Stimulated activated naive CD4-positive, alpha-beta T cell (primary cell): Measurements from ENCODE around the gene BFAR.
"Not testable (repeated sequence)": the region's sequence is repeated elsewhere in the genome, so short reads cannot be mapped to it uniquely, and the experiment has no call there.

Experiments used
- DNase-seq, 6 experiments: peaks; one replicate each; lab custom pipeline; 2025; lab: John Stamatoyannopoulos, UW

Gene BFAR

DNA sequence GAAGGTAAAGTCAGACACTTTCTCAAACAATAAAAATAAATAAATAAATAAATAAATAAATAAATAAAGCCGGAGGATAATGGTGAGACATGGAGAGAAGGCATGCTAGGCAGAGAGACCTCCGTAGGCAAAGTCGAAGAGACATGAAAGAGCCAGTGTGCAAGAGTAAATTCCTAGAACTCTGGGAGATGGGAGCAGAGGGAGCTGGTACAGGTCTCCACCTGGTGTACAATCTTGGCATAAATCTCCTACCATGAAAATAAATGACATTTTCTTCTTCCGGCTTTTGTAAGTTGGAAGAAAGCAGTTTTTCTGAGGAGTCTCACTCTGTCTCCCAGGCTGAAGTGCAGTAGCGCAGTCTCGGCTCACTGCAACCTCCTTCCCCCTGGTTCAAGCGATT, 69.1 kb downstream of the BFAR start:
- DNase-seq: not testable (repeated sequence)

DNA sequence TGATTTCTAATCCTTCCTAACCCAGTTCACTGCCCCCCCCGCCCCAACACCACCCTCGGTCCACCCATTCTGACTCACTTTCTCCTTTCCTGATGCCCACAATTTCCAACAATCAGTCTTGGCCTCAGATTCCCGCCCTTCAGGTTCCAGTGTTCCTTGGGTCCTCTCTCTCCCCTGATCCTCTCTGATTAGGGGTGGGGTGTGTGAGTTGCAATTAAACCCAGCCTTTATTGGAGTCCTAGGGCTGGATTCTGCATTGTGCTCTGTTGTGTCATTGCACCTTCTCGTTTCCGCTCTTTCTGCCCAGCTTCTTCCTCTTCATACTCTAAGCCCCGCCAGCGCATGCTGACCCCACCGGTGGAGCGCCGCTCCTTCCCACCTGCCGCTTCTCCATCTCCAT, 69.9 kb downstream of the BFAR start:
- DNase-seq: not testable (repeated sequence)

DNA sequence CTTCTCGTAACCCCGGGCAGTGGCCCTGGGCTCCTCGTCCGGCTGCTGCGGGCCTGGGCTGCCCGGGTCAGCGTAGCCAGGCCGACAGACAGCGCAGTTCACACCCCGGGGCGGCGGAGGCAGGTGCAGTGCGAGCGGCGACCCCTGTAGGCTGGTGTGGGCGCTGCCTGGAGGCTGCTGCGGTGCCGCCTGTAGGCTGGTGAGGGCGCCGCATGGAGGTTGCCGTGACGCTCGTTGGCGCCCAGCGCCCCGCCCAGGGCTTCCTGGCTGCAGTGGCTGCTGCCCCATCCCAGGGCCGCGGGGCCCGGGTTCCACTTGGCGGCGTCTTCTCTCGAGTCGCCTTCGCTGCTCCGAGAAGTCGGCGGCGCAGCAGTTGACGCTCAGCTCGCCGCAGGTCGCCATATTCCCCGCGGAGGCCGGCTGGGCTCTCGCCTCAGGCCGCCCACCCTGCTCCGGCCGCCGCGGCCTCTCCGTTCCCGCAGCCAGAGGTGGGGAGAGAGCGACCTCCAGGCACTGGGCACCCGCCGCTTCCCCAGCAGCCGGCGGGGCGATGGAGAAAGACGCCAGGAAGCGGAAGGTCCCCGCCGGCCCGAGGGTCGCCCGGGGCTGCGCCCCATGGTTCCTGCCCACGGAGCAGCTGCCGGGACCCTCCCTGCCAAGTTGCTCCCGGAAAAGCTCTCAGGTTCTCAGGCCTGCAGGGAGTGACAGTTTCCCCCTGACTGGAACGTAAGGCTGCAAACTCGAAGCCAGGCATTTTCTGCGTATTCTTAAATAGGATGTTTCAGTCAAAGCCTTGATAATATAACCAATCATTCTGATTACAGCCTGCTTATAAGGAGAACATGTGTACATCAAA, 70.6 kb downstream of the BFAR start, which contains the start of gene NPIPA3:
TSS of gene NPIPA3 (plus strand) at position 256 of the 856 bp plus-strand sequence. CDS start 5,533 bp downstream, outside the sequence.
- not testable (repeated sequence) for DNase-seq
